Fibroblast of skin of back (primary cell): Measurements from ENCODE around the gene ARHGEF2.
"Not testable (repeated sequence)": the region's sequence is repeated elsewhere in the genome, so short reads cannot be mapped to it uniquely, and the experiment has no call there.

Source experiments
- DNase-seq: peaks from one replicate; pipeline ENCODE4 v3.0.0-alpha.2; 2013

ARHGEF2 gene

GRCh38 chr1:155941845-155942531 is 36.4 kb downstream of the ARHGEF2 start:
- no peak for DNase-seq

DNA sequence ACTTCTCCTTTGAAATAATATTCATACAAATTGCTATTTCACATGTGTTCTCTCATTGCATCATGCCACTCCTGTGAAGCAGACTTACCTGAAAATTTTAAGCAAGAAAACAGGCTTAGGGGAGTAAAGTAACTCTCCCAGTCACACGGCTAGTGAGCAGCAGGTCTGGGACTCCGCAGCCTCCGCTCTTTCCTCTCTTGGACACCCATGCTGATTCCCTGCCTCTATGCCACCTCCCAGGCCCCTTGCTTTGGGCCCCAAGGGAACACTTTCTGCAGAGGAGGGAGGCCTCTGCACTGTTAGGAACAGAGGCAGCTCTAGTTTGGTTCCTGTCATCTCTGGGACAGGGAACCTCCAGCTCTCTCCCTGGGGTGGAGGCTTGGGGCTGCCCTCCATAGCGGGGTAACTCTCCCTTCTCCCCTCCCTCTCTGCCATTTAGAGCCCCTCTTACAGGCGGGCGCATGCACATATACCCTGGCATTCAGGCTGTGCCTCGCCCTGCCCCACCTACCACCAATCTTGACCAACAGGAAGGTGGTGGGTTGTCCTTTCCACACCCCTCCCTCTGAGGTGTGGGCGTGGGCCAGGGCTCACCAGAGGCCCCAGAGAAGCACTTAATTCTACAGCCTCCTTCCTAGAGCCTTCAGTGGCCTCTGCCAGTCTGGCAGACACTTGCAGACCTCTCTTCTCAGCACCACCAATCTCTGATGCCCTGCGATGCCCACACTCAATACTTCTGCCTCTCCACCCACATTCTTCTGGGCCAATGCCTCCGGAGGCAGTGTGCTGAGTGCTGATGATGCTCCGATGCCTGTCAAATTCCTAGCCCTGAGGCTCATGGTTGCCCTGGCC is 37.1 kb downstream of the ARHGEF2 start, which contains the start of gene RXFP4:
TSS of gene RXFP4 (plus strand) at position 646 of the 852 bp plus-strand sequence. CDS start at position 718, 72 bp downstream.
- no peak for DNase-seq

DNA sequence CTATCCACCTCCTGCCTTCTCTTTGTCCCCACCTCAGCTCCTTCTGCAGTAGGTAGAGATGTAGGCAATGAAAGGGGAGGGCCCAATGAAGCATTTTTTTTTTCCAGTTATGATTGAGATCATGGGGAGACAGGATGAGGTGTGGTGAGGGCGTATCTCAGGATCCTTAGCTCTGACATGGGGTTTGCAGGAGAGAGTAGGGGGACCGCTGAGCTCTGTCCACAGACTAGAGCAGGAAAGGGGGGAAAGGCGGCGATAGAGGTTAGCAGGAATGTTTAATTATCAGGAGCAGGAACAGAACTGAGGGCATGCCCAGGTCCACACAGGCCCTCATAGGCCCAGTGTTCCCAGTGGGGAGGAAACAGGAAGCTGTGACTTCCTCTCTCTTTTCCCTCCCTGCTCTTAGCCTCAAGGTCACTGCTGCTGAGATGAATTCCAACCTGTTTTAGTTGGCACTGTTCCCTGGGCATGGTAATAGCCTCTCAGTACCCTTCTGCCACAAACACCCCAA is 37.8 kb downstream of the ARHGEF2 start:
- DNase-seq = peak; percentile 86

DNA sequence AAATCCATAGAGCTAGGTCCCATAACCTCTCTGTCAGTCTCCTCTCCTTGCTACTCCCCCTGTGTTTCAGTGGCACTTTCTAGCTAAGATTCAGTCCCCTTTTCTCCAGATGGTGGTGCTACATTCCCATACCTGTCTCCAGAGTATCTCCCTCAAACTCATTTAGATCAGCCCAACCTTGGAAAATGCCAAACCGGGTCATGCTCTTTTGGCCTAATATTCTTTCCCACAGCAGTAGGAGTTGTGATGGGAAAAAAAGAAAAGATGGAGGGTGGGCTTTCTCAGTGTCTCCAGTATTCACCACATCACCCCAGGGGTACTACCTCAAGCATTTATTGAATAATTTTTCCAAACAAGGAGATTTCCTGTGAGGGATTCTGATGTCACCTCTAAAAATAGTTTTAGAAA is 40.1 kb downstream of the ARHGEF2 start:
- DNase-seq = peak; percentile 84

- DNase-seq = peak; percentile 19
These were observed 43.3 kb downstream of the ARHGEF2 start for GRCh38 chr1:155934936-155935590.

DNA sequence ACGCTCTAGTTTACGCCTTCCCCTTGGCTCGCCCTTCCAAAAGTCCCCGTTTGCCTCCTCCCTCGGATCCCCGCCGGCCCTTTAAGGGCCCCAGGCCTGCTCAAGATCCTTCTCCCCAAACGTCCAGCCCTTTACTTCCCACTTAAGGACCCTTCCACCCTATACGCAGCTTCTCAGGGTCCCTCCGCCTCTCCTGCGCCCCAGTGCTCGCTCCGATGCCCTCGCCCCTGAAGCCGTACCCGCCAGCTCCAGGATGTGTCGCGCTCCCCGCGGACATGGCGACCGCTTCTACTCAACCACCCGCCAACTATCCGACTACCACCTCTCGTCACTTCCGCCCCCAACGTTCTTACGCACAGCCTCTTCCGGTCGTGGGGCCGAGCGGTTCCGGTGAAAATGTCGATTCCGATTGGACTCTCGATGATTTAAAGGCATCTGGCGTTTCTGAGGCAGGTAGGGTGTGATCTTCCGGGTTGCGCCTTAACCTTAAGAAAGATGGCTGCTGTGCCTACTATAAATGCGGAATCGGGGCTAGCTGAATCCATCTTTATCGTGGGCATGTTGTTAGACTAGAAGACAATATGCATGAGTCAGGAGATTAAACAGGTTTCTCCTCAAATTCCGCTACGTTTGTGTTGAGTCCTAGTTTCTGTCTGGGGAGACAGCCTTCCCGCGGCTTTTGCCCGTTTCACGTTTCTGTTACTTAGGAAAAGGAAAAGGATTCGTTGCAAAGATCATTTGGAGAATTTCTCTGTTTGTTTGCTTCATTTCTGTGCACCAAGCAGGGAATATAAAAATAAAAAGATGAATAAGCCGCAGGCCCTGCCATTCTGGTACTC is 44.0 kb downstream of the ARHGEF2 start, which contains the start of gene KHDC4:
TSS of gene KHDC4 (minus strand) at position 317 of the 839 bp plus-strand sequence. CDS start at position 277, 40 bp downstream.
- DNase-seq = peak; percentile 99

- DNase-seq = no peak
These were observed 44.7 kb downstream of the ARHGEF2 start for GRCh38 chr1:155933591-155934096.

DNA sequence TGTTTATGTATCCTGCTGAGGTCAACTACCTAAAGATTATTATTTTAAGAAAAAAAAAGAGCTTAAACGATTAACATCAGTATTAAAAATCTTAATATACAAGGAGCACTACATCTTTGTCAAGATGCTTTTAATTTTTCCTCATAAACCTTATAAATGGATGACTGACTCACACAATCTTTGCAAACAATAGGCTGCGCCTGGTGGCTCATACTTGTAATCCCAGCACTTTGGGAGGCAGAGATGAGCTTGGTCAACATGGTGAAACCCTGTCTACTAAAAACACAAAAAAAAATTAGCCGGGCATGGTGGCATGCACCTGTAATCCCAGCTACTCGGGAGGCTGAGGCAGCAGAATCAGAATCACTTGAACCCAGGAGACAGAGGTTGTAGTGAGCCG is 45.9 kb downstream of the ARHGEF2 start:
- no peak for DNase-seq

- no peak for DNase-seq
These were observed 46.3 kb downstream of the ARHGEF2 start for GRCh38 chr1:155932081-155932480.

DNA sequence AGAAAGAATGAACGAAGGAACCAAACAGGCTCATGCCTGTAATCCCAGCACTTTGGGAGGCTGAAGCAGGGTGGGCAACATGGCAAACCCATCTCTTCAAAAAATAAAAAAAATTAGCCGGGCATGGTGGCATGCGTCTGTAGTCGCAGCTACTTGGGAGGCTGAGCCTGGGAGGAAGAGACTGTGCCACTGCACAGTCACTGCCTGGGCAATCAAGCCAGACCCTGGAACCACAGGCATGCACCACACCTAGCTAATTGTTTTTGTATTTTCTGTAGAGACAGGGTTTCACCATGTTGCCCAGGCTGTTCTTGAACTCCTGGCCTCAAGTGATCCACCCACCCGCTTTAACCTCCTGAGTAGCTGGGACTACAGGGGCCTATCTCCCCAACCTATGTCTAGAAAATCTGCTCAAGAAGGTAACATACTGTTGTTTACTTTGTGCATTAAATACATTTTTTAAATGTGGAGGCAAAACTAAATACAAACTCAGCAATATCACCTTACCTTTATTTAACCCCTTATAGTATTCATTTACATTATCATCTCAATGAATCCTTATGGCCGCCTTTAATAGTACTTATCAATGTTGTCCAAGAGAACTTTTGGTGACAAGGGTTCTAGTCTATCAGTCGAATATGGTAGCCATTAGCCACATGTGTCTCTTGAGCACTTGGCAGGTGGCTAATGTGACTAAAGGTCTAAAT is 46.9 kb downstream of the ARHGEF2 start:
- no peak for DNase-seq

DNA sequence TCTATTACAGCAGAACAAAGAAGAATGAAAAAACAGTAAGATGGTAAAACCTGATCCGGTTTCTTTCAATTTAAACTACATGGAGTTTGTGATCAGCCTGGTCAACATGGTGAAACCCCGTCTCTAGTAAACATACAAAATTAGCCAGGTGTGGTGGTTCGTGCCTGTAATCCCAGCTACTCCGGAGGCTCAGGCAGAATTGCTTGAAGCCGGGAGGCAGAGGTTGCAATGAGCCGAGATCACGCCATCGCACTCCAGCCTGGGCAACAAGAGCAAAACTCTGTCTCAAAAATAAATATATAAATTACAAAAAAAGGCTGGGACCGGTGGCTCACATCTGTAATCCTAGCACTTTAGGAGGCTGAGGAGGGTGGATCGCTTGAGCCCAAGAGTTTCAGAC is 47.6 kb downstream of the ARHGEF2 start:
- DNase-seq = not testable (repeated sequence)

- no peak for DNase-seq
These were observed 49.3 kb downstream of the ARHGEF2 start for GRCh38 chr1:155929057-155929456.

DNA sequence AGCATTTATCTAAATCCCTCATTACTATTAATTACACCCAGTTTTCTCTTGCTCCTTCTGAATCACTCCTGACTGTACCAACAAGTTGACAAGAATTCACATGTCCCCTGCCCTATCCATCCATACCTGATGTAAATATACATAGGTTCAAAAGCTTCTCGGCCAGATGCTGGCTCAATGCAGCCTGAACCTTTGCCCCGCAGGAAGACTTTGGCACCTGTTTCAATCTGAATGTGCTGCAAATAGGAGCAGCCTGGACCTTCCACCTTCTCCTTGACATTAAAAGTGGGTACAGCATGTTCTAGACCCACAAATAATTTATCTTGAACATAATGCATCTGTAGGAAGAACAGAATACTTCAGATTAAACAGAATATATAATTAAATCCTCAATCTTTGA is 52.8 kb downstream of the ARHGEF2 start:
- no peak for DNase-seq

DNA sequence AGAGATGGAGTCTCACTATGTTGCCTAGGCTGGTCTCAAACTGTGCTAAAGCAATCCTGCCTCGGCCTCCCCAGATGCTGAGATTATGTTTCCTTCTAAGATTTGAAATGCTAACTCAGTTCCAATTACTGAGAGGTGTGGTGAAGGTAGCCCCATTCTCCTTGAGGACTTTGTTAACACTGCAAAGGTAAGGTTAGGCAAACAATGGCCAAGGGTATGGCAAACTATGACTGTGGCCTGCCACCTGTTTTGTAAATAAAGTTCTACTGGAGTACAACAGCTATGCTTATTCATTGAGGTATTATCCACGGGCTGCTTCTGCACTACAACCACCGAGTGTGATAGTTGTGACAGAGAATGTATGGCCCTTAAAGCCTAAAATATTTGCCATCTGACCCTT is 57.6 kb downstream of the ARHGEF2 start:
- no peak for DNase-seq

- DNase-seq = no peak
These were observed 58.5 kb downstream of the ARHGEF2 start for GRCh38 chr1:155919801-155920200.

DNA sequence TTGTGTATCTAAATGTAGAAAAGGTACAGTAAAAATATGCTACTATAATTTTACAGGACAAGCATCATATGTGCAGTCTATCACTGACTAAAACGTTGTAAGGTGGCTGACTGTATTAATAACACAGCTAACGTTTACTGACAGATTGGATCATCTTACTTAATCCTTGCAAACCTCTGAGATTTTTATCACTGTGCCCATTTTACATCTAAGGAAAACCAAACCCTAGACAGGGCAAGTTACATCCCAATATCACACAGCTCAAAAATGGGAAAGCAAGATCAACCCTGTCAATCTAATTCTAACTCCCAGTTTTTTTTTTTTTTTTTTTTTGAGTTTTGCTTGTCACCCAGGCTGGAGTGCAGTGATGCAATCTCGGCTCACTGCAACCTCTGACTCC is 59.7 kb downstream of the ARHGEF2 start:
- DNase-seq = no peak

GRCh38 chr1:155913969-155914757 is 64.2 kb downstream of the ARHGEF2 start:
- peak; percentile 29 for DNase-seq

GRCh38 chr1:155912056-155912536 is 66.3 kb downstream of the ARHGEF2 start:
- no peak for DNase-seq

- DNase-seq = peak; percentile 77
These were observed 66.9 kb downstream of the ARHGEF2 start, which contains the start of gene RIT1 for GRCh38 chr1:155911156-155912055. Gene RIT1 (minus strand): TSS chr1:155911349. CDS start chr1:155910761, 588 bp downstream.
